Right renal pelvis (tissue), 4 donors: Measurements from ENCODE around the gene PRPF40B. TPM values are rescaled to one million over a fixed set of nuclear protein-coding genes. Genes with fewer than 3 reads are reported as not detected.
"Not testable (repeated sequence)": the region's sequence is repeated elsewhere in the genome, so short reads cannot be mapped to it uniquely, and the experiment has no call there.

Experiments
- DNase-seq, 4 donors: peaks; one replicate each; pipeline ENCODE4 v3.0.0-alpha.2; 2013; ENCODE audit warnings: low read depth in 4 of 4, low spot score in 3 of 4, missing footprints in 1 of 4
- polyA plus RNA-seq, 4 donors: library from polyadenylated mRNA; unstranded; fragments of 120-200 nt; gene quantifications; one replicate each; pipeline ENCODE4 v1.2.1, GENCODE V29; 2013; ENCODE audit not compliant: insufficient read length in 4 of 4

Gene PRPF40B
- polyA plus RNA-seq, 4 donors, result 21.1 to 26.0 (median 23.8) TPM

DNA sequence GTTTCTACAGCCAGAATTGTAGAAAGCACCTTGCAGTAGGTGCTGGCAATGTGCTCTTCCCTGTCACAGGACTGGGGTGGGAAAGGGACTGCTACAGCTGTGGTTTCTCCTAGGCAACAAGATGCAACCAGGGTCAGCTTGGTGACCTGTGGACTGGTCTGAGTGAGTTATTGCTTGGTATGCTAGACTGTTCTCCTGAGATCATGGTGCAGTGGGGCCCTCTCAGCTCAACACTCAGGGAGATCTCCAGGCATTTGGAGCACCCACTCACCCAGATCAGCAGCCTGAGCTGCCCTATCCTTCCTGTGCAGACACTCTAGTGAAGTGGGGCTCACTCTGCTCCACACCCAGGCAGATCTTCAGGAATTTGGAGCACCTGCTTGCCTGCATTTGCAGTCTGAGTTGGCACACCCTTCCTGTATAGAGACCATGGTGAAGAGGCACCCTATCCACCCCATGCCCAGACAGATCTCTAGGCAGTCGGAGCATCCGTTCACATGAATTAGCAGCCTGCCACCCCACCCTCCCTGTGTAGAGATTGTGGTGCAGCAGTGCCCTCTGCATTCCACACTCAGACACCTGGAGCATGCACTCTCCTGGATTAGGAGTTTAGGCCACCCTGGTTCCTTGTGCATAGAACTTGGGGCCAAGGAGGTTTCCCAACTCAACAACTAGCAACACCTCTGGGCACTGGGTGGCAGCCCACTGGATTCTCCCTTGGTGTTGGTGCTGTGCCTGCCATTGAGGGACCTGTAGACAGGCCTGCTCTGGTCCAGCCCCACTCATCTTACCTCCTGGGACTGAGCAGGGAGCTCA, 14.1 kb upstream of the PRPF40B start:
- no peak for DNase-seq

DNA sequence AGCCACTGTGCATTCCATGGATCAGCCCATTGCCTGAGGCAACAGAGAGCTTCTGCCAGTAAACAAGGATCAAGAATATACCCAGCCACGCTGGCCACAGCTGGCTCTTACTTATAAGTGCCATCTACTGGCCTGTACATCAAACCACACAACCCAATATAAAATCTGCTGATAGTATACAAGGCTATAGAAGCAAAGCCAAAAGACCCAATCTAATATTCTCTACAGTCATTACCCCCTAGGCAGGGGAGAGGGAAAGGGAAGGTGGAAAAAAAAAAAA, 13.5 kb upstream of the PRPF40B start:
- DNase-seq, result no peak

DNA sequence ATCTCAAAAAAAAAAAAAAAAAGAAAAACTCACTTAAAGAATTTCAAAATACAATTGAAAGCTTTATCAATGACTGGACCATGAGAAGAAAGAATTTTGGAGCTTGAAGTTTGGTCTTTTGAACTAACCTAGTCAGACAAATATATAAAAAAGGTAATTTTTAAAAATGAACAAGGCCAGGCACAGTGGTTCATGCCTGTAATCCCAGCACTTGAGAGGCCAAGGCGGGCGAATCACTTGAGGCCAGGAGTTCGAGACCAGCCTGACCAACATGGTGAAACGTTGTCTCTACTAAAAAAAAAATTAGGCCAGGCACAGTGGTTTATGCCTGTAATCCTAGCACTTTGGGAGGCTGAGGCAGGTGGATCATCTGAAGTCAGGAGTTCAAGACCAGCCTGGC, 12.6 kb upstream of the PRPF40B start:
- not testable (repeated sequence) for DNase-seq

DNA sequence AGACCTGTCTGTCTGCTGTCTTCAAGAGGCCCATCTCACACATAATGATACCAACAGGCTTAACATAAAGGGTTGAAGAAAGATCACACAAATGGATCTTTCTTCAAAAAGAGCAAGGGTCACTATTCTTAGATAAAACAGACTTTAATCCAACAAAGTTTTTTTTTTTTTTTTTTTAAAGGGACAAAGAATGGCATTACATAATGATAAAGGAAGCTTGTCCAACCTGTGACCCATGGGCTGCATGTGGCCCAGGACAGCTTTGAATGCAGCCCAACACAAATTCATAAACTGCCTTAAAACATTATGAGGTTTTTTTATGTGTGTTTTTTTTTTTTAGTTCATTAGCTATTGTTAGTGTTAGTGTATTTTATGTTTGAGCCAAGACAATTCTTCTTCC, 11.2 kb upstream of the PRPF40B start:
- no peak for DNase-seq

DNA sequence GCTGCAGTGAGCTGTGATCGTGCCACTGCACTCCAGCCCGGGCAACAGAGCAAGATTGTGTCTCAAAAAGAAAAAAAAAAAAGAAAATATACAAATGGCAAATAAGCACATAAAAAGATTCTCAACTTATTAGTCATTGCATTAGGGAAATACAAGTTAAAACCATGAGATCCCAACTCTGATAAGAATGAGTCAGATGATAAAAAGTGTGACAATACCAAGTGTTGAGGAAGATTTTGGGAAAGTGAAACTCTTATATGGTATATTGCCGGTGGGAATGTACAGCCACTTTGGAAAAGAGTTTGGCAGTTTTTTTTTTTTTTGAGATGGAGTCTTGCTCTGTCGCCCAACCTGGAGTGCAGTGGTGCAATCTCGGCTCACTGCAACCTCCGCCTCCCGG, 7.6 kb upstream of the PRPF40B start:
- no peak for DNase-seq

DNA sequence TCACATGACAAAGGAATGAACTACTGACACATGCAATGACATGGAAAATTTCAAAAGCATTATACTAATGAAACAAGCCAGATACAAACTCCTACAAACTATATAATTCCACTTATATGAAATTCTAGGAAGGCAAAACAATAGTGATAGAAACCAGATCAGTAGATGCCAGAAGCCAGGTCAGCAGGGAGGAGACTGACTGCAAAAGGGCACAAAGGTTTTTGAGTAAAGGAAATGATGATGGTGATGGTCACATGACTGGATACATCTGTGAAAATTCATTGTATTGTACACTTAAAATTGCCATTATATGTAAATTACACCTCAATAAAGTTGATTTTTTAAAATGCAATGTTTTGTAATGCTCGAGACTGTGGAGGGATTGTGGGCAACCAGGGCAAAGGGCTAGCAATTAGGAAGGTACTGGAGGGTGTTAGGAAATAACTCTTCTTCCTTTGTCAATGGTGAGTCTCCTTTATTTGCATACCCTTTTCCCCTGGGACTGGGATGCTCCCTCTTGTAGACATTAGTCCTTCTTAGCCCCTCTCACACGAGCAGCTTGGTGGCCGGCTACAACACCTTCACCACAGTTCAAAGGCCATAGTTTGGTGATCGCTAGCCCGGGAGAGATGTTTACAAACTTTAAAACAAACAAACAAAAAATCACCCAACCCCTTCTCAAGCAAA, 6.7 kb upstream of the PRPF40B start:
- DNase-seq, result no peak

DNA sequence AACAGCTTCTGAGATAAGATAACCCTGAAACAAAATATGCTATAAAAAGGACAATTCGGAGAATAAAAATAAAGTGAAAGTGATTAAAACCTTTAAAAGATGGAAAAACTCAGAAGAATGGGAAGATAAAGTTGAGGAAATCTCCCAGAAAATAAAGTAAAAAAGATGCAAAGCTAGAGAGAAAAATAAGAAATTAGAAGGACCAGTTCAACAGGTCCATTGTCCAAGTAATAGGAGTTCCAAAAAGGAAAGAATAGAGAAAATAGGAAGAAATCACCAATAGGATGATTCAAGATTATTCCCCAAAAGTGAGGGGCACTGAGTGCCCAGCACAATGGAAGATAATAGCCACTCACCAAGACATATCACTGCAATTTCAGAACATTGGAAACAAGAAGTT, 4.8 kb upstream of the PRPF40B start:
- DNase-seq, result no peak

DNA sequence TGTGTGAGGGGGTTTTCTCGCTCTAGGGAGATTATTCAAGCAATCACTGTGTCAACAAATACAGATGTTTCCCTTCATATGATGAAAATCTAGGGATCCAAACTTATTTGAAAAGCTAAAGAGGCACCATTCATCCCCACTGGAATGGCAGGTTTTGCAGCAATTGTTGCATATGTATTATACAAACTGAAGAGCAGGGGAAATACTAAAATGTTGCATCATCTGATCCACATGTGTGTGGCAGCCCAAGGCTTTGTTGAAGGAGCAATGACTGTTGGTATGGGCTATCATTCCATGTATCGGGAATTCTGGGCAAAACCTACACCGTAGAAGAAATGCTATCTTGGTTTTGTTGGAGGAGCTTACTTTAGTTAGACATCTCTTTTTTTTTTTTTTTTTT, 4.1 kb upstream of the PRPF40B start:
- no peak for DNase-seq

DNA sequence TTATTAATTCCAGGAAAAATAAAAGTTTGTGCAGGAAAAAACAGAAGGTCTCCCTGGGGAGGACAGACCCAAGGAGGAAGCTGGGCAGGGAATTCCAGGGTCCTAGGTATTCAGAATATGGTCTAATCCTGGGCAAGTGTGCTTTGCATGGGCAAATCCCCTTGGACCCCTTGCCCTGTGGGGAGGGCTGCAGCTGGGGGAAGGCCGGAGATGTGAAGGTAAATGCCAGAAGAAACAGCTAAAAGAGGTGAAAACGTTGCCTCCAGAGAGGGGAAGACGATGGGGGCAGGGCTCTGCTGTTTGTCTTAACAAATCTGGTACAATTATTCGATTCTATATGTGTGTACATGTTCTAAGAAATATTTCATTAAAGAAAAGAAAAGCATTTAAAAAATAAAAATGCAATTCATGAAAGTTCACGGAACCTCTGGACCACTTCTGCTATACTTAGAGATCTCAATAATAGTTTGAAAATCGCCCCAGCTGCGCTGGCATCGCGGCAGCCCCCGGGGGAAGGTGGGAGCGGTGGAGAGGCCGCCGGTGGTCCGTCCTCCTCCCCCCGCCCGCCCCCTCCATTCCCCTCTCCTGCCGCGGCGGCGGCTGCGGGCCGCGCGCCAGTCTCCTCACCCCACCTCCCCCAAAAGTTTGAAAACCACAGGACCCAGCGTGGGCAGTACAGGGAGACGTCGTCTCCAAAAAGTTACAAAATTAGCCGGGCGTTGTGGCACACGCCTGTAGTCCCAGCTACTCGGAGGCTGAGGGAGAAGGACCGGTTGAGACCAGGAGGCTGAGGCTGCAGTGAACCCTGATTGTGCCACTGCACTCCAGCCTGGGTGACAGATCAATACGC, 1.5 kb upstream of the PRPF40B start:
- DNase-seq, result no peak

DNA sequence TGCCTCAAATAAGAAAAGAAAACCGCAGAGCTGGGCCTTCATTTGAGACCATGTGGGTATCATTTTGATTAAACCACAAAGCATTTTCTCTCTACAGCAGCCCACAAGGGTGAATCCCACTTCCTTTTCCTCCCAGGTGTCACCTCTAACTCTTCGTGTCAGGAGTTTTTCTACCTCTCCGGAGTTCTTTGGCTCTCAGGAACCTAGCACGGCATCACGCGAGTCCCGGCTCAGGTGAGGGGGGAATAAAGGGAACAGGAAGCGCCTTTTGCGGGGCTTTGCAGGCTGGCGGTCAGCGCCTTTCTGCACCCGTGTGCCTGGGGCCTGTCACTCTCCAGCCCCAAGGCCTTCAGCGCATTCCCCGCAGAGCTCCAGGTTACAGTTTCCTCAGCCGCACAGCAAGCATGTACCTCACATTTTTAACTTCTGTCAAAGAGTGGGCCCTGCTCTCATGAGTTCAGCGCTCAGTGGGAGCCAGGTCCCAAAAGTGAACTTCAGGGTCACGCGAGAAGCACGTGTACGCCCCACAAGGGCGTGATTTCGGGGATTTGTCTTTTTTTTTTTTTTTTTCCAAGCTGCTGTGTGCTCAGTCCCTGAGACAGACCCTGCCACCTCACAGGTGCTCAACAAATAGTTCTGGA, 740 bp upstream of the PRPF40B start:
- no peak for DNase-seq

DNA sequence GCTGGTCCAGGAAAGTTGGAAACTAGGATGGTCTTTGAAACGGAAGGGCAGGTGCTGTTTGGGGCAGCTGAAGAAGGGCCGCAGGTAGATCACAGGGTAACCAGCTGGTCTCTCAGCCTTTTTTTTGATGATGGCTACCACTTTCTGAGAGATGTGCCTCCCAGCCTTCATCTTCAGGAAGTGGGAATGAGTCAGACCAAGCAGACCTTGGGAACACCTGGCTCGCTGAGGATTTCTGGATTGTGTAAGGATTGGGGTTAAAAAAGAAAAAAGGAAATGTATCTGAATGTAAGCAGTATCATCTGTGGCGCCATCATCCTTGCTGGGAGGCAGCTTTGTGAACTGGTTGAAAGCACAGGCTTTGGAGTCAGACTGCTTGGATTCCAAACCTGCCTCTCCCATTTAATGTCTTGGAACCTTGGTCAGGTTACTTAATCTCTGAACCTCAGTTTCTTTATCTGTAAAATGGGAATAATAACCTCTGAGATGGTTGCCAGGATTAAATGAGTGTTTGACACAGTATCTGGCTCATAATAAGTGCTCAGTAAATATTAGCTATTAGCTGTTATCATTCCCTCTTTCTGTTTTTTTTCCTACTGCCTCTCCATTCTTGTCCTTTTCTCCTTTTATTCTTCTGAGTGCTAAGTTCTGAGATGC, 1.7 kb downstream of the PRPF40B start:
- DNase-seq, result no peak

DNA sequence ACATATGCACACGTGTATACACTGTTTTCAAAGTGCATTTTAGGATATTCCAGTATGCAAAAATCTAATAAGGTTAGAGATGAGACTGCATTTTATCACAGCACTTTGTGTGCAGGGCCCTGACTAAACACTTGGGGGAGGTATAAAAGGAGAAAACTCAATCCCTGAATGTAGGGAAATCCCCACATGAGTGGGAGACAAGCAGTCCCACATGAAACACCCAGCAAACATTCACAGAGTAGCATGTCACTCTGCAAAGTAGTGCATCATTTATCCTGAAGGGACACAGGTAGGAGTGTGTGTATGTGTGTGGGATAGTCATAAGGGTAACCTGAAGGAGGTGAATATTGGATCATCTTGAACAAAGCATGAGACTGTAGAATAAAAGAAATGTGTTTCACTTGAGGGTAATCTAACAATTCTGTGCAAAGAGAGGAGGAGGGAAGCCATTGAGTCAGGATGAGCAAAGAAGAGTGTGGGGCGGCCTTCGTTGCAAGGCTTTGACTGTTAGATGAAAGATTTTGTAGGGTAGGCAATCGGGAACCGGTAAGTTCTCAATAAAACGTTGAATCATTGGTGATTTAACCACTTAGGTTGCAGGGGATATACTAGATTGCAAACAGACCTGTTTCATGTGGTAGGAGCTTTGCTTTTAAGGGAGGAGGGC, 2.9 kb downstream of the PRPF40B start:
- no peak for DNase-seq

DNA sequence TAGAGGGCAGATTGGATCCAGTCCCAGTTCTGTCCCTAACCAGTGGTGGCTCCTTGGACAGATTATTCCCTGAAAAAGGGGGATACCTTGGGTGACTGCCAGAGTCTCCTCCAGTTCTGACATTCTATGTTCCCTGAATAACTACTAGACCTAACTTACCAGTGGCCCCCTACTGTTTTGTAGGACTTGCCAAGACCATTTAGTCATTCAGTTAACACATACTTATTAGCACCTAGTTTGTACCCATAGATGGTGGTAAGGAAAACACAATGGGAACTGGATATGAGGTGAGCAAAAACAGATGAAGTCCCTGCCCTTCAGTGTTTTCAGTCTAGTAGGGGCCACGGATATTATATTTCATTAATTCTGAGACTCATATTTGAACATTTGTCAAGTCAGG, 3.5 kb downstream of the PRPF40B start:
- DNase-seq, result no peak

DNA sequence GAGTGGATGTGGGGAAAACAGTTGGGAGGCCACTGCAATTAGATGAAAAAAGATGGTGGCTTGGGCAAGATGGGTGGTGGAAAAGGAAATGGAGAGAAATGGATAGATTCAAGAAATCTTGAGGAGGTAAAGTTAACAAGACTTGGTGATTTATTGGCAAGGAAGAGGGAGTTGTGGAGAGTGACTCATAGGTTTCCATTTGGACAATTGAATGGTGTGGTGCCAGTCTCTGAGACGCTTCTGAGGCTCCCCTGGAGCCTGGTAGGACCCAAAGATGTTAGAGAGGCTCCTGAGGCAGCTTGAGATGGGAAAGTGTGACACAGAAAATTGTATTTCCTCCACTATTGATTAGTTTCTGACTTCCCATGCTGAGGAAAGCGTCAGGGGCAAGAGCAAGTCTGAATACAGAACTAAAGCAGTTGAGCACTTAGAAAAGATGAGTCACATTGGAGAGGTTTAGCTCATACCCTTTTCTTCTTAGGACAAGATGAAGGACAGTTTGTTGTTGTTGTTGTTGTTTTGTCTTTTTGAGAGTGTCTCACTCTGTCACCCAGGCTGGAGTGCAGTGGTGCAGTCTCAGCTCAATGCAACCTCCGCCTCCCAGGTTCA, 4.5 kb downstream of the PRPF40B start:
- no peak for DNase-seq

DNA sequence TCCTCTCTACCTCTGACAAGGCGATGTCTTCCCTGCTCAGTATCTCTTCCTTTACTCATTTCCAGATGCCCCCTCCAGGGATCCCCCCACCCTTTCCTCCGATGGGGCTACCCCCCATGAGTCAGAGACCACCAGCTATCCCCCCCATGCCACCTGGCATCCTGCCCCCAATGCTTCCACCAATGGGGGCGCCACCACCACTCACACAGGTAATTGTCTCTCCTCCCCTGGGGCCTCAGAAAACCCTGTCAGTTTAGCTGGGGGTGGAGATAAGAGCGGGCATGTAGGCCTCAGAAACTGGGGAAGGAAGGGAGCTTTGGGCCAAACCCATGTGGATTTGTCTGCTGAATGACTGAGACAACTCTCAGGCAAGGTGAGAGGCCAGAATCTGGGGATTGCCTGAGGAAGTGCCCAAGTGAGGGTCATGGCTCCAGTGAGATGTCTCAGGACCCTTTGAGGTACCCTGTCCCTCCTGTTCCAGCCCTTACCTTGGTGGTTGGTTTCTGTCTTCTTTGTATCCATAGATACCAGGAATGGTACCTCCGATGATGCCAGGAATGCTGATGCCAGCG, 8.1 kb downstream of the PRPF40B start:
- DNase-seq, result no peak

DNA sequence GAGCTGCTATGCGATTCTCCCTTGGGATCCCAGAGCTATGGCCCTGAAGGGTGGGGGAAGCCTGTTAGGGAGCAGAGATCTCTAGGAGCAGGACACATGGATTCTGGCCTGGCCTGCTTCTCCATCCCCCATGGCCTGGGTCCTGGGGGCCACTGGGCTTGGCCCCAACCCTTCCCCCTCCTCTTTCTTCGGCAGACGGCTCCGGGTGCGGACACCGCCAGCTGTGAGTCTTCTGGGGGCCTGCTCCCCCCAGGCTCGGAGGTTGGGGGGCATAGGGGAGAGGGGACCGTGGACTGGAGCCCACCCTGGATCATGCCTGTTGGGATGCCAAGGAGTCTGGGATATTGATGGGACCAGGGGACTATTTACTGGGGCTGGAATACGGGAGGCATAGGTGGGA, 9.0 kb downstream of the PRPF40B start:
- DNase-seq, result no peak

DNA sequence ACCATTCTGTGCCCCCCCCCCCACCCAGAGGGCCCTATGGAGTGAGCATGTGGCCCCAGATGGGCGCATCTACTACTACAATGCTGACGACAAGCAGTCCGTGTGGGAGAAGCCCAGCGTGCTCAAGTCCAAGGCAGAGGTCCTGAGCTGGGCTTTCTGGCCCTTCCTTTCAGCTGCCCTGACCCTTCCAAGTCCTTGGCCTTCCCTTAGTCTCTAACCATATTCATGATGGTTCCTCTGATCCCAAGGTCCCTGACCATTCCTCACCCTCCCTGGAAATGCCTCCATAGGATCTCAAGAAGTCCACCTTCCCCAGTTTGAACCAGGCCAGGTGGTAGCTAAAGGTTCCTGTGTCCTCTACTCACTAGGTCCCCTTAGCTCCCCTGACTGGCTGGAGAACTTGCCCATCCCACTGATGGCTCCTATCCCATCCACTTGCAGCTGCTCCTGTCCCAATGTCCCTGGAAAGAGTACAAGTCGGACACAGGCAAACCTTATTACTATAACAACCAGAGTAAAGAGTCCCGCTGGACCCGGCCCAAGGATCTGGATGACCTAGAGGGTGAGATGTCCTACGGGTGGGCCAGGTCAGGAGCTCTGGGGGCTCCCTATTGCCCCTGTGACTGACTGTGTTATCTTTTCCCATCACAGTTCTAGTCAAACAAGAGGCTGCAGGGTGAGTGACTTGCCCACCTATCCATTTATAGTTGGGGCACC, 9.8 kb downstream of the PRPF40B start:
- DNase-seq, result no peak

DNA sequence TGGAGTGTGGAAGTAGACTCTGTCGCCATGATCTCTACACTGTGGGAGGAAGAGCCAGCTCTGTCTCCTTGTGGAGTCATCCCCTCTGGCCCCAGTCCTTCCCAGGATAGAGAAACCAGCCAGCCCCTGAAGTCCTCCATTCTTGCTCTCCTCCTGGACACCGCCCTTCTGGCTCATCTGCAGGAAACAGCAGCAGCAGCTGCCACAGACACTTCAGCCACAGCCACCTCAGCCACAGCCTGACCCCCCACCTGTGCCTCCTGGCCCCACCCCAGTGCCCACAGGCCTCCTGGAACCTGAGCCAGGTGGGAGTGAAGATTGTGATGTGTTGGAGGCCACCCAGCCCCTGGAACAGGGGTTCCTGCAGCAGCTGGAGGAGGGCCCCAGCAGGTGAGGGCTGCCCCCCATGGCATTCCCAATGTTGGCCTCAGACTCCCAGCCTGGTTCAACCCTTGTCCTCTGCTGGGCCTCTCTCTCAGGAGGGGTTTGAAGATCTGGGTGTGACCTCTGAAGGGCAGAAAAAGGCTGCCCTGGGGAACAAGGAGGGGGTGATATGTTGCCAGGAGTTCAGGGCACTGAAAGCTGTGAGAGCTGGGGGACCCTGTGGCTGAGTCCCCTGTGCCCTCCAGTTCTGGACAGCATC, 10.5 kb downstream of the PRPF40B start:
- DNase-seq, result no peak
